Ovary (tissue), 9 donors: ENCODE measurements around the gene ANAPC1. TPM values are rescaled to one million over a fixed set of nuclear protein-coding genes. Genes with fewer than 3 reads are reported as not detected.
"Not testable (repeated sequence)": the region's sequence is repeated elsewhere in the genome, so short reads cannot be mapped to it uniquely, and the experiment has no call there.

Source experiments
- DNase-seq, 5 donors: peaks; one replicate each; pipeline ENCODE4 v3.0.0-alpha.2; 2019 to 2020
- H3K27ac ChIP-seq, 2 donors: fragments of 200-600 bp; one replicate each; pipeline versions ENCODE4 v1.5.1 to v1.8.0; 2019 to 2022
- H3K27me3 ChIP-seq: fragments of 200-600 bp; one replicate; pipeline ENCODE4 v1.8.0; 2022
- H3K36me3 ChIP-seq: fragments of 200-600 bp; sonication (generic); one replicate; pipeline ENCODE4 v1.5.1; 2019
- H3K4me1 ChIP-seq: one replicate; pipeline ENCODE4 v1.8.1; 2013; ENCODE audit warnings: mild to moderate bottlenecking, moderate library complexity; ENCODE audit not compliant: insufficient read depth
- H3K4me3 ChIP-seq: fragments of 200-600 bp; sonication (generic); one replicate; pipeline ENCODE4 v1.5.1; 2017
- H3K9me3 ChIP-seq, 2 donors: fragments of 200-600 bp in 1 of 2; sonication (generic) in 1 of 2; one replicate each; pipeline versions ENCODE4 v1.5.1 to v1.8.1; 2013 to 2019; ENCODE audit warnings: mild to moderate bottlenecking in 1 of 2, moderate library complexity in 1 of 2
- WGBS, 3 donors: extraction: QIAGEN DNeasy Blood & Tissue Kit in 1 of 3; methylation state at CpG; one replicate each; pipeline versions ENCODE4 v1.1.5 to v1.1.7; 2013 to 2017; 5-methylcytosine and 5-hydroxymethylcytosine counted together
- intact Hi-C, 4 donors: fragments of 100-400 bp; cut with DNase I; formaldehyde crosslinking; loops; one replicate each; pipeline versions ENCODE4 v1.11.0 to v1.15.1; 2022 to 2023
- polyA plus RNA-seq, 2 donors: library from polyadenylated mRNA; stranded (reverse); fragments of 200-250 nt in 1 of 2; fragments of 350-450 nt in 1 of 2; fragmentation: Illumina TruSeq in 1 of 2; extraction: RNeasy Lipid Tissue Mini Kit (QIAGEN cat#74804) in 1 of 2; gene quantifications; one replicate each; pipeline ENCODE4 v1.2.3, GENCODE V29; 2013 to 2014
- total RNA-seq, 7 donors: library from RNA; depleted of rRNA in 2 of 7; stranded (reverse); fragments of >200 nt in 2 of 7; fragmentation: NEBNext Ultra II Directional in 3 of 7; extraction: Animal tissue kit (Norgen Biotek cat#: 25700) in 3 of 7; gene quantifications; one replicate each; pipeline versions ENCODE4 v1.1.0 to v1.2.4, GENCODE V29; 2016 to 2023
- donor health status: DM: no; HTN: no; CAD: no; lungs with moderate emphysema.
- donor health status: DM: no; HTN: no; CAD: no.
- donor health status: Bipolar disorder and iron deficiency.
- donor health status: DM: yes; HTN: yes; CAD: no.
- donor health status: DM: no; HTN: no; CAD: no.
- donor health status: DM: yes; HTN: yes; CAD: no.

The ANAPC1 gene
- total and polyA plus RNA-seq, 9 donors: 7.6 to 43.3 (median 31.9) TPM

GRCh38 chr2:111768266-111769190 lies 115.5 kb downstream of the ANAPC1 start:
- DNase-seq, H3K9me3 ChIP-seq, H3K4me3 ChIP-seq, H3K27me3 ChIP-seq, H3K4me1 ChIP-seq, H3K36me3 ChIP-seq, intact Hi-C loops, H3K27ac ChIP-seq: not testable (repeated sequence)
- WGBS, 3 donors: 65 to 75% (median 74%) methylated on average over 7 to 8 of the region's 8 CpGs

- H3K27me3 ChIP-seq, DNase-seq, H3K27ac ChIP-seq, H3K36me3 ChIP-seq, intact Hi-C loops, H3K4me3 ChIP-seq, H3K9me3 ChIP-seq, H3K4me1 ChIP-seq: not testable (repeated sequence)
- 68 to 81% (median 78%) methylated on average over 3 to 4 of the region's 4 CpGs for WGBS, 3 donors
Measured at GRCh38 chr2:111767087-111767486, 116.9 kb downstream of the ANAPC1 start.

GRCh38 chr2:111766295-111766694 lies 117.7 kb downstream of the ANAPC1 start:
- intact Hi-C loops, H3K4me3 ChIP-seq: not testable (repeated sequence)

DNA sequence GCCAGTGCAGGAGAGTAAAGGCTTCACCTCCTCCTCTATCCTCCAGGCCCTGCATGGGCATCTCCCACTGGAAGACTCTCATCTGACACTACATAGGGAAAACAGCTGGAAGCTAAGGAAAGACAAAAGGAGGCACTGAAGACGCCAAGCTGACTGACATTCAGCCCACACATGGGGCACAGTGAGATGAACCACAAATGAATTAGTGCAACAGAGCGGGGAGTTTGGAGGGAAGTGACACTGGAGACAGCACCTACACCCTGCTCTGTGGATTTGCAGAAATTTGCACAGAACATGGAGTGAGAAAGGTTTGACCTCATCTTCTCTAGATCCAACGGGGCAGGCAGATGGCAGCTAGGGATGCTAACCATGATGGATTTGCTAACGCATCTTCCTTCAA lies 119.8 kb downstream of the ANAPC1 start:
- DNase-seq, intact Hi-C loops, H3K4me1 ChIP-seq, H3K27ac ChIP-seq, H3K36me3 ChIP-seq, H3K4me3 ChIP-seq, H3K27me3 ChIP-seq, H3K9me3 ChIP-seq: not testable (repeated sequence)
- whole genome bisulfite sequencing, 3 donors: 89 to 98% (median 98%) methylated on average over 4 of the region's 4 CpGs

More at GRCh38 chr2:111766295-111766694, 117.7 kb downstream of the ANAPC1 start:
- not testable (repeated sequence) for H3K9me3 ChIP-seq, H3K36me3 ChIP-seq, H3K27ac ChIP-seq, DNase-seq, H3K4me1 ChIP-seq, H3K27me3 ChIP-seq
- 81 to 100% (median 94%) methylated on average over 2 to 3 of the region's 8 CpGs for WGBS, 3 donors

- H3K36me3 ChIP-seq, H3K27me3 ChIP-seq, H3K4me1 ChIP-seq, H3K27ac ChIP-seq, H3K9me3 ChIP-seq, H3K4me3 ChIP-seq, intact Hi-C loops, DNase-seq: not testable (repeated sequence)
- WGBS, 3 donors: 98 to 100% (median 100%) methylated on average over 8 to 9 of the region's 9 CpGs
Measured at GRCh38 chr2:111760697-111761284, 123.2 kb downstream of the ANAPC1 start.

DNA sequence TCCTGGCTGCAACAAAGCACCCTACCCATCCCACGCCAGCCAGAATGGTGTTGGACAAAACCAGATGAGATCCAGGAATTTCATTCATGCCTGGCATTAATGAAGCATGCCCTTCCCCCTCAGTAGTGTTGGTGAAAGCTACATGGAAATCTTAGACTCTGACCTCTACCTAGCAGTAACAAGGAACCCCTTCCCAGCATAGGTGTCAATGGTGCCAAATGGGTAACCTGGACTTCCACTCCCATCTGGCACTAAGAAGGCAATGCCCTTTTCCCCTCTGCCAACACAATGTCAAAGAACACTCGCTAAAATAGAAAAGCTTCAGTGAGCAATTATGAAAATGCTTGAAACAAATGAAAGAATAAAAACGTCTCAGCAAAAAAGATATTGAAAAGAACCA lies 131.5 kb downstream of the ANAPC1 start:
- intact Hi-C loops, H3K27ac ChIP-seq, H3K4me3 ChIP-seq, H3K36me3 ChIP-seq, H3K27me3 ChIP-seq, H3K9me3 ChIP-seq, DNase-seq, H3K4me1 ChIP-seq: not testable (repeated sequence)
- 80 to 97% (median 94%) methylated on average over 1 to 2 of the region's 3 CpGs for WGBS, 3 donors

DNA sequence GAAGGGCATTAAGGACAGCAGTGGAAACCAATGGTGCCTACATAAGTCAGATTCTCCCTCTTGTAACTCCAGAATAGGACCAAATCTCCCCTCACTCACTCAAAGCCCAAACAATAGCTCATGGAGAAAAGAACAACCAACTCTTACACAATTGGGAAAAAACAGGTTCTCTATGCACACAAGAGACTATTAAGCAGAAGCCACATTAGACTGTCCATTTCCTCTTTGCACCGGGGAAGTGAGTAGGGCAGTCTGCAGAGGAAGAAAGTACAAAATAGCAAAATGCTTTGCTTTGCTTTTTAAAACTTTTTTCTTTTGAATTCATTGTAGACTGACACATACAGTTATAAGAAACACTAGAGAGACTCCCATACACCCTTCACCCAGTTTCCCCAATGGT lies 133.4 kb downstream of the ANAPC1 start:
- intact Hi-C loops, DNase-seq, H3K27ac ChIP-seq, H3K36me3 ChIP-seq, H3K9me3 ChIP-seq, H3K27me3 ChIP-seq, H3K4me1 ChIP-seq, H3K4me3 ChIP-seq: not testable (repeated sequence)
- WGBS, 3 donors: 73 to 100% (median 89%) methylated on average over 1 of the region's 1 CpG

DNA sequence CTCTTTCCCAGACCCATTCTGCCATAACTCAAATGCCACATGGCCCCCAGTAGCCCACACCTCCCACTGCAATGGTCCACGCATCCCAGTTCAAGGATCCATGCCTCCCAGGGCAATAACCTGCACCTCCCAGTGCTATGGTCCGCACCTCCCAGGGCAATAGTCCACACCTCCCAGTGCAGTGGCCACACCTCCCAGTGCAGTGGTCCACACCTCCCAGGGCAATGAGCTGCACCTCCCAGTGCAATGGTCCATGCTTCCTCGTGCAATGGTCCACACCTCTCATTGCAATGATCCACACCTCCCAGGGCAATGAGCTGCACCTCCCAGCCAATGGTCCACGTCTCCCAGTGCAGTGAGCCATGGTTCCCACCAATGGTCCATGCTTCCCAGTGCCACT lies 135.6 kb downstream of the ANAPC1 start:
- H3K4me3 ChIP-seq, H3K4me1 ChIP-seq, intact Hi-C loops, H3K27ac ChIP-seq, DNase-seq, H3K27me3 ChIP-seq, H3K9me3 ChIP-seq, H3K36me3 ChIP-seq: not testable (repeated sequence)
- 91 to 100% (median 92%) methylated on average over 2 of the region's 4 CpGs for WGBS, 3 donors

DNA sequence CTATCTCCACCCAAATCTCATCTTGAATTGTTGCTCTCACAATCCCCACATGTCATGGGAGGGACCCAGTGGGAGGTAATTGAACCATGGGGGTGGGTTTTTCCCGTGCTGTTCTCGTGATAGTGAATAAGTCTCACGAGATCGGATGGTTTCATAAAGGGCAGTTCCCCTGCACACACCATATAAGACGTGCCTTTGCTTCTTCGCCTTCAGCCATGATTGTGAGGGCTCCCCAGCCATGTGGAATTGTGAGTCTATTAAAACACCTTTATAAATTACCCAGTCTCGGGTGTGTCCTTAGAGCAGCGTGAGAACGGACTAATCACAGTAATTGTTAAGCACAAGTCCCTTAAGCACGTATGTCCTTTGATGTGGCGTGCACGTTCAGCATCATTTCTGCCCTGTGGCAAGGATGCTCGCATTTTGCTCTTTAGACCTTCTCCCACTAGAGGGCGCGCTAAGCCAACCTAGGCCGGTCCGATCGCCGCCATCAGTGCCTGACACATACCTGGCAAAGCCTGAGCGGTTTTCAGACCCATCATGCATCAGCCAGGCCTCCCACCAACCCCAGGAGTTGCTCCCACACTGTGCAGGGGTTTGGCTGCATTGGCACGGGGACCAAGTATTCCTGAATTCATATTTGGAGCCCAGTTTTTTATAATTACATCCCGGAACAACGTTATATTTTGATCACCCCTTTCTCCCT lies 136.4 kb downstream of the ANAPC1 start:
- 13 to 66% (median 23%) methylated on average over 3 to 20 of the region's 23 CpGs for WGBS, 3 donors
- peak in 4 of 5 donors; percentile 24 to 51 (median 43) for DNase-seq
- intact Hi-C loops: not testable (repeated sequence)

GRCh38 chr2:111744751-111745150 lies 139.2 kb downstream of the ANAPC1 start:
- H3K27me3 ChIP-seq, DNase-seq, H3K4me3 ChIP-seq, H3K36me3 ChIP-seq, H3K4me1 ChIP-seq, H3K9me3 ChIP-seq, H3K27ac ChIP-seq, intact Hi-C loops: not testable (repeated sequence)
- 49 to 59% (median 57%) methylated on average over 8 of the region's 8 CpGs for WGBS, 3 donors

More for the DNA sequence above, 136.4 kb downstream of the ANAPC1 start:
- H3K9me3 ChIP-seq, H3K36me3 ChIP-seq, H3K27me3 ChIP-seq, H3K4me3 ChIP-seq, H3K27ac ChIP-seq, H3K4me1 ChIP-seq: not testable (repeated sequence)

DNA sequence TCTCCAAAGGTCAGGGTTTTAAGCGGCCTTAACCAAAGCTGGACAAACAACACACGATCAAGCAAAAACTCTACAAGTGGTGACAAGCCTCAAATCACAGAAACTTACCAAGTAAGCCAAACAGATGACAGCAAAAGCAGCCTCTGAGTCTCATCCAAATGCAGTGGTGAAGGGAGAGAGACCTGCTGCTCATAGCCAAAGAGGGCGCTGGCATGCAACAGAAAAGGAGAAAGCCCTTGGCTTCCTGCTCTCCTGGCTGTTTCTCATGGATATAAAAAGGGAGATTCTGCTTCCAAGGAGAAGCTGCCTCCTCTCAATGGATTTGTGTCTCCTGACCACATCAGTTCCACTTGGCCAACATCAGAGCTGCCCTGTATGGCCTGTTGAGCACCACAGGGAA lies 142.5 kb downstream of the ANAPC1 start:
- DNase-seq, H3K4me1 ChIP-seq, H3K27me3 ChIP-seq, intact Hi-C loops, H3K4me3 ChIP-seq, H3K9me3 ChIP-seq, H3K36me3 ChIP-seq, H3K27ac ChIP-seq: not testable (repeated sequence)
- WGBS, 3 donors: 68 to 78% (median 74%) methylated on average over 2 of the region's 3 CpGs
